HepG2 (cell line): ENCODE results near the gene BBLN. TPM values are rescaled to one million over a fixed set of nuclear protein-coding genes. Genes with fewer than 3 reads are reported as not detected.

Experiments used
- BHLHE40 ChIP-seq: IDR thresholded peaks from 2 replicates; pipeline ENCODE4 v1.6.1; 2011; ENCODE audit warnings: low read length, improper control_type of control experiment
- GTF2F1 ChIP-seq: fragments of 150-350 bp; IDR thresholded peaks from 2 replicates; pipeline ENCODE4 v1.6.1; 2014; ENCODE audit warnings: low read length
- HMG20B ChIP-seq: conservative IDR thresholded peaks from 2 replicates; pipeline ENCODE4 v1.6.1; 2016; ENCODE audit warnings: missing genetic modification reagents, missing compliant biosample characterization
- MIER3 ChIP-seq: IDR thresholded peaks from 2 replicates; pipeline ENCODE4 v1.6.1; 2016; ENCODE audit warnings: missing compliant biosample characterization, borderline replicate concordance
- NR1H2 ChIP-seq: sonication (generic); formaldehyde crosslinking; IDR thresholded peaks from 2 replicates; pipeline ENCODE4 v1.8.1; 2022; ENCODE audit warnings: low read depth, missing genetic modification reagents, borderline replicate concordance
- PAF1 ChIP-seq: IDR thresholded peaks from 2 replicates; pipeline ENCODE4 v1.6.1; 2016; ENCODE audit warnings: missing genetic modification reagents, missing compliant biosample characterization
- PATZ1 ChIP-seq: sonication (generic); formaldehyde crosslinking; IDR thresholded peaks from 2 replicates; pipeline ENCODE4 v1.4.0; 2020; ENCODE audit warnings: missing genetic modification reagents
- PCBP1 ChIP-seq: fragments of 200-400 bp; formaldehyde crosslinking; IDR thresholded peaks from 2 replicates; pipeline ENCODE4 v1.6.1; 2017; ENCODE audit warnings: mild to moderate bottlenecking, low read depth, low read length, borderline replicate concordance
- RNF2 ChIP-seq: fragments of 450-650 bp; conservative IDR thresholded peaks from 2 replicates; pipeline ENCODE4 v1.6.1; 2016; ENCODE audit warnings: low read depth
- SOX13 ChIP-seq, 3 experiments: fragments of 450-650 bp in 1 of 3; sonication (generic) in 1 of 3; formaldehyde crosslinking in 1 of 3; IDR thresholded peaks in 2 of 3; conservative IDR thresholded peaks in 1 of 3; 2 replicates each; pipeline versions ENCODE4 v1.5.0 to v1.6.1; 2016 to 2020; ENCODE audit warnings: antibody characterized with exemption in 1 of 3, mild to moderate bottlenecking in 1 of 3, missing compliant biosample characterization in 1 of 3, missing genetic modification reagents in 1 of 3, moderate library complexity in 1 of 3
- TARDBP ChIP-seq: sonication (generic); formaldehyde crosslinking; IDR thresholded peaks from 2 replicates; pipeline ENCODE4 v1.8.0; 2022; ENCODE audit warnings: mild to moderate bottlenecking, missing genetic modification reagents
- YEATS2 ChIP-seq: sonication (generic); formaldehyde crosslinking; IDR thresholded peaks from 2 replicates; pipeline ENCODE4 v1.4.0; 2020; ENCODE audit warnings: missing genetic modification reagents, borderline replicate concordance
- ZFX ChIP-seq: sonication (generic); formaldehyde crosslinking; IDR thresholded peaks from 2 replicates; pipeline ENCODE4 v1.4.0; 2020; ENCODE audit warnings: mild to moderate bottlenecking, low read depth, missing genetic modification reagents, moderate library complexity
- ZNF407 ChIP-seq: sonication (generic); formaldehyde crosslinking; IDR thresholded peaks from one replicate; pipeline ENCODE4 v1.5.1; 2020; ENCODE audit warnings: mild to moderate bottlenecking, missing genetic modification reagents; ENCODE audit errors: not compliant biosample characterization
- ZNF460 ChIP-seq: sonication (generic); formaldehyde crosslinking; IDR thresholded peaks from 2 replicates; pipeline ENCODE4 v1.5.1; 2020; ENCODE audit warnings: missing genetic modification reagents, mild to moderate bottlenecking, borderline replicate concordance
- ZNF580 ChIP-seq: IDR thresholded peaks from 2 replicates; pipeline ENCODE4 v1.6.1; 2016; ENCODE audit warnings: low read depth, borderline replicate concordance
- ZNF660 ChIP-seq: sonication (generic); formaldehyde crosslinking; IDR thresholded peaks from 2 replicates; pipeline ENCODE4 v1.5.1; 2020; ENCODE audit warnings: mild to moderate bottlenecking, low read depth, missing genetic modification reagents, borderline replicate concordance
- ZSCAN31 ChIP-seq: sonication (generic); formaldehyde crosslinking; IDR thresholded peaks from 2 replicates; pipeline ENCODE4 v1.5.0; 2020; ENCODE audit warnings: low read depth, mild to moderate bottlenecking, missing genetic modification reagents
- polyA plus RNA-seq, 8 experiments: library from polyadenylated mRNA; depleted of rRNA in 3 of 8; stranded (reverse) in 7 of 8; unstranded in 1 of 8; fragments of >200 nt; fragmentation: Illumina TruSeq in 4 of 8; extraction: Trizol in 4 of 8; gene quantifications; 2 replicates each; pipeline versions ENCODE4 v1.2.1 to v1.2.3, GENCODE V29; 2011 to 2016; ENCODE audit warnings: low read depth in 4 of 8, missing spikeins in 1 of 8, mixed read lengths in 1 of 8; ENCODE audit not compliant: insufficient read depth in 1 of 8
- total RNA-seq, 5 experiments: library from RNA; depleted of rRNA; stranded (reverse); fragments of >200 nt; fragmentation: Illumina TruSeq; extraction: Trizol; gene quantifications; 2 replicates each; pipeline ENCODE4 v1.2.3, GENCODE V29; 2016; ENCODE audit warnings: low read depth in 1 of 5

The BBLN gene
- total and polyA plus RNA-seq, 2 of the 13 experiments (the other 11 are each of a cell fraction or from before 2014, with no cell fraction given), result 27.6 to 33.1 TPM

- TF ChIP-seq ZNF407 (CRISPR knock-in tag) (no peak), RNF2 (no peak), ZNF660 (CRISPR knock-in tag) (no peak), PCBP1 (no peak), GTF2F1 (peak; percentile 44; the same call in 1 of the 2 replicates), HMG20B (0 out of 2 replicates have a peak, but pooled peaks have one; percentile 44), PAF1 (CRISPR knock-in tag) (no peak), YEATS2 (CRISPR knock-in tag) (peak; percentile 54; the same call in 1 of the 2 replicates), ZFX (peak; percentile 52), NR1H2 (CRISPR knock-in tag) (no peak), TARDBP (peak; percentile 58), SOX13 (IDR thresholded peaks at IDR 0.05) (no peak), SOX13 (CRISPR knock-in tag; conservative IDR thresholded peaks at IDR 0.05 in 1 of 2, IDR thresholded peaks at IDR 0.05 in 1 of 2) (peak in 1 of 2 experiments; percentile 36; a peak in 1 of 4 replicates), PATZ1 (CRISPR knock-in tag) (peak; percentile 34; the same call in 1 of the 2 replicates), ZNF460 (no peak; the same call in 1 of the 2 replicates), ZNF580 (CRISPR knock-in tag) (peak; percentile 73; the same call in 1 of the 2 replicates), BHLHE40 (peak; percentile 64; the same call in 1 of the 2 replicates), MIER3 (CRISPR knock-in tag) (peak; percentile 73), ZSCAN31 (CRISPR knock-in tag) (0 out of 2 replicates have a peak, but pooled peaks have one; percentile 25)
Measured at GRCh38 chr9:128117613-128118471, 42.2 kb upstream of the BBLN start (continued).
